Measurements from ENCODE around the gene ALDH1L1.

The ALDH1L1 gene

GRCh38 chr3:126154391-126155279 is 25.8 kb downstream of the ALDH1L1 start:
- DNase-seq (ENCODE audit: low read depth in 2 of 2): no peak

GRCh38 chr3:126153695-126154360 is 26.6 kb downstream of the ALDH1L1 start:
- DNase-seq (ENCODE audit: low read depth in 2 of 2): no peak

GRCh38 chr3:126152901-126153694 is 27.3 kb downstream of the ALDH1L1 start:
- no peak for DNase-seq (ENCODE audit: low read depth in 2 of 2)

- DNase-seq (ENCODE audit: low read depth in 2 of 2): no peak
Measured at GRCh38 chr3:126152458-126152857, 27.9 kb downstream of the ALDH1L1 start.

GRCh38 chr3:126151562-126152302 is 28.7 kb downstream of the ALDH1L1 start:
- DNase-seq (ENCODE audit: low read depth in 2 of 2): no peak

- no peak for DNase-seq (ENCODE audit: low read depth in 2 of 2)
Measured at GRCh38 chr3:126149960-126150515, 30.3 kb downstream of the ALDH1L1 start.

- no peak for DNase-seq (ENCODE audit: low read depth in 2 of 2)
Measured at GRCh38 chr3:126149256-126149902, 31.0 kb downstream of the ALDH1L1 start.

GRCh38 chr3:126147932-126148683 is 32.3 kb downstream of the ALDH1L1 start:
- no peak for DNase-seq (ENCODE audit: low read depth in 2 of 2)

GRCh38 chr3:126147147-126147931 is 33.0 kb downstream of the ALDH1L1 start:
- no peak for DNase-seq (ENCODE audit: low read depth in 2 of 2)

GRCh38 chr3:126146525-126147146 is 33.8 kb downstream of the ALDH1L1 start:
- no peak for DNase-seq (ENCODE audit: low read depth in 2 of 2)

- DNase-seq (ENCODE audit: low read depth in 2 of 2): no peak
Measured at GRCh38 chr3:126146034-126146433, 34.4 kb downstream of the ALDH1L1 start.

- no peak for DNase-seq (ENCODE audit: low read depth in 2 of 2)
Measured at GRCh38 chr3:126142652-126143051, 37.7 kb downstream of the ALDH1L1 start.

- DNase-seq (ENCODE audit: low read depth in 2 of 2): no peak
Measured at GRCh38 chr3:126137490-126138130, 42.8 kb downstream of the ALDH1L1 start.

GRCh38 chr3:126136428-126137220 is 43.8 kb downstream of the ALDH1L1 start:
- no peak for DNase-seq (ENCODE audit: low read depth in 2 of 2)

GRCh38 chr3:126135406-126136076 is 44.8 kb downstream of the ALDH1L1 start:
- no peak for DNase-seq (ENCODE audit: low read depth in 2 of 2)

- DNase-seq (ENCODE audit: low read depth in 2 of 2): no peak
Measured at GRCh38 chr3:126135071-126135405, 45.3 kb downstream of the ALDH1L1 start.

All from activated CD8-positive, alpha-beta memory T cell treated with anti-CD3 and anti-CD28 coated beads for 4 hours (primary cell).